Transverse colon (tissue), 4 donors: ENCODE data around the gene ASTN1. TPM values are rescaled to one million over a fixed set of nuclear protein-coding genes. Genes with fewer than 3 reads are reported as not detected.
A peak's percentile ranks its signal among the peaks of the same experiment; 100 is the strongest.

Experiments
- DNase-seq: peaks from one replicate; pipeline ENCODE4 v3.0.0-alpha.2; 2019
- H3K27ac ChIP-seq, 4 donors: fragments of 200-600 bp; sonication (generic); 2 replicates each; pipeline ENCODE4 v1.5.1; 2016 to 2018; ENCODE audit warnings: inconsistent platforms in 4 of 4
- H3K27me3 ChIP-seq: fragments of 200-600 bp; sonication (generic); 2 replicates; pipeline ENCODE4 v1.5.1; 2017; ENCODE audit warnings: inconsistent platforms
- H3K36me3 ChIP-seq, 4 donors: fragments of 200-600 bp; sonication (generic); 2 replicates each; pipeline ENCODE4 v1.5.1; 2017 to 2019; ENCODE audit warnings: inconsistent platforms in 4 of 4
- H3K4me1 ChIP-seq, 4 donors: fragments of 200-600 bp; sonication (generic); 2 replicates each; pipeline ENCODE4 v1.5.1; 2017 to 2020; ENCODE audit warnings: inconsistent platforms in 4 of 4
- H3K4me3 ChIP-seq, 4 donors: fragments of 200-600 bp; sonication (generic); 1 replicate in 1 of 4; 2 replicates in 3 of 4; pipeline versions ENCODE4 v1.5.1 to v1.6.1; 2017 to 2019; ENCODE audit warnings: inconsistent platforms in 4 of 4
- H3K9me3 ChIP-seq, 2 donors: fragments of 200-600 bp; sonication (generic); 2 replicates each; pipeline ENCODE4 v1.5.1; 2017 to 2019; ENCODE audit warnings: inconsistent platforms in 2 of 2
- CTCF ChIP-seq, 5 experiments: fragments of 200-600 bp in 3 of 5; fragments of 450-650 bp in 2 of 5; sonication (generic) in 3 of 5; IDR thresholded peaks; 1 replicate in 2 of 5; 2 replicates in 3 of 5; pipeline ENCODE4 v1.5.1; 2016 to 2017; ENCODE audit warnings: antibody characterized with exemption in 5 of 5, inconsistent platforms in 3 of 5, mild to moderate bottlenecking in 2 of 5, moderate library complexity in 1 of 5
- EP300 ChIP-seq: sonication (generic); formaldehyde crosslinking; IDR thresholded peaks from one replicate; pipeline ENCODE4 v1.6.1; 2017; ENCODE audit warnings: antibody characterized with exemption, low read depth
- POLR2A ChIP-seq: fragments of 450-650 bp; IDR thresholded peaks from one replicate; pipeline ENCODE4 v1.6.1; 2016; ENCODE audit warnings: antibody characterized with exemption, mild to moderate bottlenecking, moderate library complexity
- POLR2AphosphoS5 ChIP-seq, 3 donors: sonication (generic); formaldehyde crosslinking; IDR thresholded peaks; one replicate each; pipeline ENCODE4 v1.6.1; 2016; ENCODE audit warnings: antibody characterized with exemption in 3 of 3
- WGBS, 2 donors: methylation state at CpG; one replicate each; pipeline ENCODE4 v1.1.5; 2018; ENCODE audit warnings: low coverage in 1 of 2; 5-methylcytosine and 5-hydroxymethylcytosine counted together
- in situ Hi-C, 4 donors: fragments of 200-750 bp; cut with MboI; loops; one replicate each; pipeline versions ENCODE4 v1.15.0 to v1.15.1; 2017; ENCODE audit warnings: low sequenced_read_pairs in 3 of 4, low pct_ligation_motif_present in 1 of 4, low pct_unique_long_range_greater_than_20kb in 1 of 4
- intact Hi-C: fragments of 100-400 bp; cut with DNase I; formaldehyde crosslinking; loops from one replicate; pipeline ENCODE4 v1.15.1; 2023; ENCODE audit warnings: low total_unique reads
- total RNA-seq, 4 donors: library from RNA; depleted of rRNA; stranded (reverse); fragments of >200 nt; gene quantifications; one replicate each; pipeline ENCODE4 v1.1.0, GENCODE V29; 2016

ASTN1 gene
- total RNA-seq = 1 to 10 TPM in 1 of 4 donors, under 1 TPM in 3; 0.27 to 3.0 (median 0.74) TPM

GRCh38 chr1:177164380-177165068 is at the start of gene ASTN1:
TSS of gene ASTN1 (minus strand) at chr1:177164712. CDS start at chr1:177164676, 36 bp downstream.
- H3K9me3 ChIP-seq = no peaks in the 10 kb centered on the region
- 3 to 12% methylated on average over 19 to 37 of the region's 49 CpGs for WGBS, 2 donors
- H3K27ac ChIP-seq = no peak within 1 kb of the TSS
- H3K4me1 ChIP-seq = peaks cover 0 to 8% (median 2%) of the 10 kb centered on the region in 4 donors
- H3K4me3 ChIP-seq = peak within 1 kb of the TSS in 2 of 4 donors; percentile 10 to 39
- H3K27me3 ChIP-seq = peaks cover 73% of the 10 kb centered on the region
- intact Hi-C loops = no loop called here
- TF ChIP-seq CTCF (IDR thresholded peaks at IDR 0.05) = no peak
- no peak for TF ChIP-seq POLR2A
- no peak for TF ChIP-seq EP300
- no peak for TF ChIP-seq POLR2AphosphoS5 (IDR thresholded peaks at IDR 0.05)
- in situ Hi-C loops = no loop called here
- no peak for DNase-seq
- no peaks in the 10 kb centered on the region for H3K36me3 ChIP-seq

DNA sequence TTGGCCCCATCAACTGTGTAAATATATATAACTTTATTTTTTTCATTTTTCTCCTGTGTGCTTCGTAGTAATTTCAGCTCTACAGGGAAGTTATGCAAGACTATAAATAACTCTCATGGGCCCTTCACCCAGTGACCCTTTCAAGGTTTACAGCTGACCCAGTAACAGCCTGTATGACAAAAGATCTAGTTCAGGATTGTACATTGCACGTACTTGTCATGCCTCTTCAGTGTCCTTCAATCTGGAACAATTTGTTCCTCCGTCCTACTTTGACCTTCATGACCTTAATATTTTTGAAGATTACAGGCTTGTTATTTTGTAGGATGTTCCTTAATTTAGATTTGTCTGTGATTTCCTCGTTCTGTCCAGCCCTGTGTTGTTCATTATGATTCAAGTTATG is 46.7 kb upstream of the ASTN1 start:
- DNase-seq = no peak
- in situ Hi-C loops = no loop called here

GRCh38 chr1:177210071-177210470 is 45.6 kb upstream of the ASTN1 start:
- no peak for DNase-seq

More for the DNA sequence above, 46.7 kb upstream of the ASTN1 start:
- peaks cover 0 to 1% of the 10 kb centered on the region in 2 donors for H3K9me3 ChIP-seq
- H3K4me3 ChIP-seq = no peak overlapping the region
- H3K27ac ChIP-seq = no peak overlapping the region
- TF ChIP-seq POLR2AphosphoS5 (IDR thresholded peaks at IDR 0.05) = peak in 1 of 3 donors; percentile 36
- no peak for TF ChIP-seq CTCF (IDR thresholded peaks at IDR 0.05)
- no peak for TF ChIP-seq EP300
- TF ChIP-seq POLR2A = no peak
- intact Hi-C loops = loop anchor here (1.0 kb wide), 1 partner anchor 29 kb away; no protein-coding TSS in a partner anchor
- H3K27me3 ChIP-seq = no peaks in the 10 kb centered on the region
- WGBS, 2 donors = 39 to 44% methylated on average over 3 to 4 of the region's 4 CpGs
- H3K4me1 ChIP-seq = peaks cover 0 to 16% (median 0%) of the 10 kb centered on the region in 4 donors
- no peaks in the 10 kb centered on the region for H3K36me3 ChIP-seq

GRCh38 chr1:177209357-177209756 is 44.8 kb upstream of the ASTN1 start:
- H3K36me3 ChIP-seq = no peaks in the 10 kb centered on the region
- DNase-seq = peak; percentile 67
- in situ Hi-C loops = no loop called here
- no peak overlapping the region for H3K4me3 ChIP-seq
- no peaks in the 10 kb centered on the region for H3K27me3 ChIP-seq
- TF ChIP-seq POLR2AphosphoS5 (IDR thresholded peaks at IDR 0.05) (peak; percentile 75 to 87 (median 76)), EP300 (no peak), CTCF (IDR thresholded peaks at IDR 0.05) (no peak), POLR2A (no peak)
- peaks cover 0 to 16% (median 0%) of the 10 kb centered on the region in 4 donors for H3K4me1 ChIP-seq
- WGBS, 2 donors = 36% methylated on average over 3 of the region's 3 CpGs; no CpG with 5 or more reads in 1 of the 2 donors
- intact Hi-C loops = no loop called here
- no peaks in the 10 kb centered on the region for H3K9me3 ChIP-seq
- no peak overlapping the region for H3K27ac ChIP-seq

More at GRCh38 chr1:177210071-177210470, 45.6 kb upstream of the ASTN1 start:
- Histone ChIP-seq H3K27ac (peak overlapping the region in 1 of 4 donors; percentile 10), H3K27me3 (no peaks in the 10 kb centered on the region), H3K4me3 (no peak overlapping the region), H3K4me1 (peaks cover 0 to 16% (median 0%) of the 10 kb centered on the region in 4 donors), H3K36me3 (no peaks in the 10 kb centered on the region), H3K9me3 (no peaks in the 10 kb centered on the region)
- in situ Hi-C loops = no loop called here
- intact Hi-C loops = no loop called here
- TF ChIP-seq EP300 (no peak), CTCF (IDR thresholded peaks at IDR 0.05) (no peak), POLR2AphosphoS5 (IDR thresholded peaks at IDR 0.05) (no peak), POLR2A (no peak)
